KMS-11 (cell line): ENCODE measurements around the gene MICAL2.

Experiments
- H2AFZ ChIP-seq: fragments of 200-600 bp; sonication (generic); 2 replicates; pipeline ENCODE4 v1.6.1; 2016; ENCODE audit warnings: antibody characterized with exemption, mixed run types, low read depth
- H3K27ac ChIP-seq: fragments of 200-600 bp; sonication (generic); 2 replicates; pipeline ENCODE4 v1.6.1; 2016; ENCODE audit warnings: mild to moderate bottlenecking, mixed run types
- H3K27me3 ChIP-seq: fragments of 200-600 bp; sonication (generic); 2 replicates; pipeline ENCODE4 v1.6.1; 2017; ENCODE audit warnings: mild to moderate bottlenecking, low read depth, mixed run types, moderate library complexity; ENCODE audit not compliant: insufficient read depth
- H3K36me3 ChIP-seq: fragments of 200-600 bp; sonication (generic); 2 replicates; pipeline ENCODE4 v1.6.1; 2017; ENCODE audit warnings: mild to moderate bottlenecking, mixed run types; ENCODE audit not compliant: insufficient read depth
- H3K4me1 ChIP-seq: fragments of 200-600 bp; sonication (generic); 2 replicates; pipeline ENCODE4 v1.6.1; 2016; ENCODE audit warnings: mild to moderate bottlenecking, low read depth, mixed run types; ENCODE audit not compliant: poor library complexity, severe bottlenecking
- H3K4me2 ChIP-seq: fragments of 200-600 bp; sonication (generic); 2 replicates; pipeline ENCODE4 v1.7.0; 2016; ENCODE audit warnings: mild to moderate bottlenecking, mixed run types
- H3K4me3 ChIP-seq: fragments of 200-600 bp; sonication (generic); IDR thresholded peaks from 2 replicates; pipeline ENCODE4 v1.6.1; 2017; ENCODE audit warnings: low read depth, low read length, mixed read lengths; ENCODE audit not compliant: insufficient read depth
- H3K79me2 ChIP-seq: fragments of 200-600 bp; sonication (generic); 2 replicates; pipeline ENCODE4 v1.6.1; 2016; ENCODE audit warnings: low read depth, mixed run types; ENCODE audit not compliant: insufficient read depth
- H3K9ac ChIP-seq: fragments of 200-600 bp; sonication (generic); 2 replicates; pipeline ENCODE4 v1.6.1; 2016; ENCODE audit warnings: mild to moderate bottlenecking, mixed run types
- H4K20me1 ChIP-seq: fragments of 200-600 bp; sonication (generic); 2 replicates; pipeline ENCODE4 v1.6.1; 2016; ENCODE audit warnings: mild to moderate bottlenecking, mixed run types; ENCODE audit not compliant: insufficient read depth
- CTCF ChIP-seq: fragments of 200-600 bp; sonication (generic); conservative IDR thresholded peaks from 2 replicates; pipeline ENCODE4 v1.6.1; 2017; ENCODE audit warnings: low read depth, mild to moderate bottlenecking, antibody characterized with exemption, low read length, moderate library complexity, mixed read lengths

MICAL2 gene

GRCh38 chr11:12186701-12187100, 76.3 kb downstream of the MICAL2 start:
- Histone ChIP-seq H3K4me2 (no peak overlapping the region), H4K20me1 (no peaks in the 10 kb centered on the region), H3K79me2 (no peaks in the 10 kb centered on the region), H3K4me3 (no peak overlapping the region), H2AFZ (no peak overlapping the region), H3K27ac (no peak overlapping the region), H3K36me3 (no peaks in the 10 kb centered on the region), H3K4me1 (no peaks in the 10 kb centered on the region), H3K9ac (no peak overlapping the region), H3K27me3 (no peaks in the 10 kb centered on the region)
- no peak for TF ChIP-seq CTCF

- no peak overlapping the region for H3K9ac ChIP-seq
- no peak for TF ChIP-seq CTCF
- no peak overlapping the region for H2AFZ ChIP-seq
Observed at GRCh38 chr11:12187399-12187798, 77.0 kb downstream of the MICAL2 start.

GRCh38 chr11:12188548-12189317, 78.3 kb downstream of the MICAL2 start:
- Histone ChIP-seq H3K27ac (no peak overlapping the region), H3K4me2 (no peak overlapping the region), H3K4me1 (no peaks in the 10 kb centered on the region), H3K79me2 (no peaks in the 10 kb centered on the region), H4K20me1 (no peaks in the 10 kb centered on the region), H3K4me3 (no peak overlapping the region), H3K27me3 (no peaks in the 10 kb centered on the region), H3K9ac (no peak overlapping the region), H3K36me3 (no peaks in the 10 kb centered on the region), H2AFZ (no peak overlapping the region)
- no peak for TF ChIP-seq CTCF

More at GRCh38 chr11:12187399-12187798, 77.0 kb downstream of the MICAL2 start:
- H3K4me2 ChIP-seq, result no peak overlapping the region
- no peaks in the 10 kb centered on the region for H4K20me1 ChIP-seq
- no peaks in the 10 kb centered on the region for H3K27me3 ChIP-seq
- H3K79me2 ChIP-seq, result no peaks in the 10 kb centered on the region
- no peak overlapping the region for H3K27ac ChIP-seq
- no peaks in the 10 kb centered on the region for H3K36me3 ChIP-seq
- no peak overlapping the region for H3K4me3 ChIP-seq
- no peaks in the 10 kb centered on the region for H3K4me1 ChIP-seq

- no peak for TF ChIP-seq CTCF
- no peak overlapping the region for H3K4me2 ChIP-seq
- no peak overlapping the region for H3K9ac ChIP-seq
- no peaks in the 10 kb centered on the region for H3K36me3 ChIP-seq
- no peaks in the 10 kb centered on the region for H3K27me3 ChIP-seq
- no peaks in the 10 kb centered on the region for H3K4me1 ChIP-seq
- no peak overlapping the region for H3K27ac ChIP-seq
- no peak overlapping the region for H3K4me3 ChIP-seq
- H2AFZ ChIP-seq, result no peak overlapping the region
- H3K79me2 ChIP-seq, result no peaks in the 10 kb centered on the region
- H4K20me1 ChIP-seq, result no peaks in the 10 kb centered on the region
Observed at GRCh38 chr11:12189543-12190235, 79.3 kb downstream of the MICAL2 start.
